GM23338 (cell line): ENCODE measurements around the gene CTBP2. TPM values are rescaled to one million over a fixed set of nuclear protein-coding genes. Genes with fewer than 3 reads are reported as not detected.

Source experiments
- ATAC-seq: fragments of 200-7000 bp; cut with Tn5 transposase; 3 replicates; pipeline ENCODE4 v1.9.1; 2020
- DNase-seq: peaks from one replicate; pipeline ENCODE4 v3.0.0-alpha.2; 2015; ENCODE audit warnings: low spot score
- H2AFZ ChIP-seq: fragments of 200-600 bp; sonication (generic); 2 replicates; pipeline ENCODE4 v1.8.0; 2016; ENCODE audit warnings: antibody characterized with exemption, mild to moderate bottlenecking, moderate library complexity
- H3F3A ChIP-seq: fragments of 200-600 bp; sonication (generic); replicated peaks from 2 replicates; pipeline ENCODE4 v1.8.0; 2017; ENCODE audit warnings: antibody characterized with exemption, mixed run types, low read depth
- H3K27ac ChIP-seq: fragments of 200-600 bp; sonication (generic); 2 replicates; pipeline ENCODE4 v1.6.1; 2016; ENCODE audit warnings: low read depth
- H3K27me3 ChIP-seq: fragments of 200-600 bp; sonication (generic); 2 replicates; pipeline ENCODE4 v1.8.0; 2016; ENCODE audit warnings: mild to moderate bottlenecking, mixed run types, moderate library complexity; ENCODE audit not compliant: insufficient read depth
- H3K36me3 ChIP-seq: fragments of 200-600 bp; sonication (generic); 2 replicates; pipeline ENCODE4 v1.8.0; 2016; ENCODE audit warnings: mild to moderate bottlenecking; ENCODE audit not compliant: insufficient read depth
- H3K4me1 ChIP-seq: fragments of 200-600 bp; sonication (generic); 2 replicates; pipeline ENCODE4 v1.8.0; 2016; ENCODE audit warnings: mild to moderate bottlenecking, moderate library complexity; ENCODE audit not compliant: insufficient read depth
- H3K4me2 ChIP-seq: fragments of 200-600 bp; sonication (generic); 2 replicates; pipeline ENCODE4 v1.7.1; 2017; ENCODE audit warnings: mixed run types
- H3K4me3 ChIP-seq: fragments of 200-600 bp; sonication (generic); 2 replicates; pipeline ENCODE4 v1.6.1; 2016; ENCODE audit warnings: mixed run types
- H3K79me2 ChIP-seq: fragments of 200-600 bp; sonication (generic); replicated peaks from 2 replicates; pipeline ENCODE4 v1.8.0; 2017; ENCODE audit warnings: mild to moderate bottlenecking; ENCODE audit not compliant: insufficient read depth
- H3K9me2 ChIP-seq: fragments of 200-600 bp; sonication (generic); 2 replicates; pipeline ENCODE4 v1.8.0; 2017; ENCODE audit not compliant: insufficient read depth
- H4K20me1 ChIP-seq: fragments of 200-600 bp; sonication (generic); replicated peaks from 2 replicates; pipeline ENCODE4 v1.8.0; 2017; ENCODE audit warnings: mild to moderate bottlenecking; ENCODE audit not compliant: insufficient read depth
- H3K27ac Mint-ChIP-seq: 2 replicates; pipeline ENCODE4 v1.8.0; 2020; ENCODE audit warnings: inconsistent platforms, mild to moderate bottlenecking, moderate library complexity, mixed read lengths
- H3K27me3 Mint-ChIP-seq: 3 replicates; pipeline ENCODE4 v1.8.0; 2022; ENCODE audit warnings: low read depth, mild to moderate bottlenecking, moderate library complexity, mixed read lengths, inconsistent platforms; ENCODE audit not compliant: insufficient read depth, poor library complexity
- H3K36me3 Mint-ChIP-seq: 3 replicates; pipeline ENCODE4 v1.8.0; 2021; ENCODE audit warnings: low read depth, mild to moderate bottlenecking, inconsistent platforms, moderate library complexity, mixed read lengths
- H3K4me1 Mint-ChIP-seq: 3 replicates; pipeline ENCODE4 v1.8.0; 2020; ENCODE audit warnings: mild to moderate bottlenecking, inconsistent platforms, mixed read lengths
- H3K4me3 Mint-ChIP-seq: 3 replicates; pipeline ENCODE4 v1.8.0; 2021; ENCODE audit warnings: moderate library complexity, mild to moderate bottlenecking, inconsistent platforms, mixed read lengths
- H3K9me3 Mint-ChIP-seq: 3 replicates; pipeline ENCODE4 v1.8.0; 2020; ENCODE audit warnings: moderate library complexity, mild to moderate bottlenecking, inconsistent platforms, mixed read lengths
- CREB1 ChIP-seq: fragments of 250-450 bp; sonication (Bioruptor Pico); IDR thresholded peaks from 2 replicates; pipeline ENCODE4 v1.5.0; 2020; ENCODE audit warnings: low read depth, mild to moderate bottlenecking, moderate library complexity
- CTCF ChIP-seq, 2 experiments: fragments of 200-600 bp in 1 of 2; sonication (generic) in 1 of 2; conservative IDR thresholded peaks; 2 replicates each; pipeline versions ENCODE4 v1.5.1 to v1.6.1; 2016 to 2017; ENCODE audit warnings: antibody characterized with exemption in 2 of 2, low read depth in 2 of 2, mild to moderate bottlenecking in 2 of 2, moderate library complexity in 1 of 2
- ETS1 ChIP-seq: IDR thresholded peaks from 2 replicates; pipeline ENCODE4 v1.6.1; 2016; ENCODE audit warnings: antibody characterized with exemption
- EZH2phosphoT487 ChIP-seq: fragments of 200-600 bp; sonication (generic); IDR thresholded peaks from one replicate; pipeline ENCODE4 v1.8.1; 2018; ENCODE audit warnings: antibody characterized with exemption; ENCODE audit not compliant: unreplicated experiment
- NANOG ChIP-seq: IDR thresholded peaks from 2 replicates; pipeline ENCODE4 v1.6.1; 2016; ENCODE audit warnings: antibody characterized with exemption, borderline replicate concordance
- POLR2AphosphoS5 ChIP-seq: IDR thresholded peaks from 2 replicates; pipeline ENCODE4 v1.6.1; 2016; ENCODE audit warnings: antibody characterized with exemption, low read depth
- REST ChIP-seq: IDR thresholded peaks from one replicate; pipeline ENCODE4 v1.6.1; 2018; ENCODE audit warnings: antibody characterized with exemption; ENCODE audit not compliant: unreplicated experiment
- STAT1 ChIP-seq: IDR thresholded peaks from one replicate; pipeline ENCODE4 v1.6.1; 2016; ENCODE audit warnings: antibody characterized with exemption; ENCODE audit not compliant: unreplicated experiment
- ZNF114 ChIP-seq: fragments of 250-450 bp; sonication (Bioruptor Pico); IDR thresholded peaks from 2 replicates; pipeline ENCODE4 v1.5.0; 2020; ENCODE audit warnings: mild to moderate bottlenecking, moderate library complexity
- ZNF331 ChIP-seq: fragments of 250-450 bp; sonication (Bioruptor Pico); IDR thresholded peaks from 2 replicates; pipeline ENCODE4 v1.5.0; 2020; ENCODE audit warnings: low read depth, mild to moderate bottlenecking, moderate library complexity
- ZNF462 ChIP-seq: fragments of 250-450 bp; sonication (Bioruptor Pico); IDR thresholded peaks from 2 replicates; pipeline ENCODE4 v1.5.0; 2020; ENCODE audit warnings: mild to moderate bottlenecking, moderate library complexity
- polyA plus RNA-seq: library from polyadenylated mRNA; unstranded; fragments of >200 nt; fragmentation: Nextera tagmentation; extraction: Ambion mirVana; gene quantifications from 2 replicates; pipeline ENCODE4 v1.2.1, GENCODE V29; 2016
- total RNA-seq: library from RNA; depleted of rRNA; stranded (reverse); fragments of >200 nt; shearing (Covaris generic); gene quantifications from 2 replicates; pipeline ENCODE4 v1.2.3, GENCODE V29; 2014

Gene CTBP2
- total and polyA plus RNA-seq, 2 experiments from 2014 or later: 133 to 265 TPM

- Histone ChIP-seq H3F3A (0 out of 2 replicates have a peak, but pooled peaks cover 3% of the 10 kb centered on the region), H3K79me2 (peaks cover 100% of the 10 kb centered on the region), H3K4me3 (no peak overlapping the region), H3K4me2 (no peak overlapping the region), H3K27ac (no peak overlapping the region), H3K27me3 (no peaks in the 10 kb centered on the region), H3K9me2 (no peaks in the 10 kb centered on the region), H3K4me1 (peaks cover 64% of the 10 kb centered on the region), H2AFZ (no peak overlapping the region), H4K20me1 (peaks cover 100% of the 10 kb centered on the region), H3K36me3 (no peaks in the 10 kb centered on the region)
- no peak for ATAC-seq
- Mint-ChIP-seq H3K4me1 (peaks cover 88% of the 10 kb centered on the region), H3K9me3 (no peaks in the 10 kb centered on the region; the same call in 2 of the 3 replicates), H3K27ac (no peak overlapping the region), H3K36me3 (peaks cover 72% of the 10 kb centered on the region), H3K4me3 (no peak overlapping the region), H3K27me3 (peaks cover 17% of the 10 kb centered on the region)
- no peak for DNase-seq
- TF ChIP-seq ZNF114 (CRISPR knock-in tag): no peak
- TF ChIP-seq CREB1 (CRISPR knock-in tag): no peak
- TF ChIP-seq ZNF331 (CRISPR knock-in tag): no peak
- TF ChIP-seq STAT1: no peak
- no peak for TF ChIP-seq NANOG
- TF ChIP-seq POLR2AphosphoS5: no peak
- no peak for TF ChIP-seq EZH2phosphoT487
- TF ChIP-seq ZNF462 (CRISPR knock-in tag): no peak
- TF ChIP-seq ETS1: no peak
- no peak for TF ChIP-seq REST
- no peak for TF ChIP-seq CTCF (conservative IDR thresholded peaks at IDR 0.05; ENCODE audit: low read depth in 2 of 2)
Observed at GRCh38 chr10:125054216-125054615, 106.1 kb downstream of the CTBP2 start.
